HG02678 (cell line): Measurements from ENCODE around the gene NCKAP5.

ENCODE experiments used
- ATAC-seq: cut with Tn5 transposase; IDR thresholded peaks from one replicate; pipeline ENCODE4 v1.9.1; 2021; ENCODE audit warnings: mild to moderate bottlenecking, moderate library complexity; ENCODE audit not compliant: unreplicated experiment

The NCKAP5 gene

DNA sequence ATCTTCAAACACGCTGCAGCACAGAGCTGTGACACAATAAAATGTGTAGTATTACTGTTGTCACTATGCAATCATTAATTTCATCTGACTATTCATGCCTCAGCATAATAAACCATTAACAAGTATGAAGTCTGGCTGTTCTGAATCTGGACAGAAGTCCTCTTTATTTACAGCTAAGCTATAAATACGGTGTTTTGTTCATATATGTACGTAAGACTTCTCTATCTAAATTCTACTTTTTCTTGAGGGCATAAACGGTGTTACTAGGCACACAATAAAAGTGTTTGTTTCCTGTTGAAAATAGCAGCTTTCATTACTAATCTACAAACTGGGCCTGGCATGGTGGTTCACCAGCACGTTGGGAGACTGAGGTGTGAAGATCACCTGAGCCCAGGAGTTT, 443.8 kb downstream of the NCKAP5 start:
- no peak for ATAC-seq

GRCh38 chr2:133123904-133124303, 444.4 kb downstream of the NCKAP5 start:
- ATAC-seq: no peak

DNA sequence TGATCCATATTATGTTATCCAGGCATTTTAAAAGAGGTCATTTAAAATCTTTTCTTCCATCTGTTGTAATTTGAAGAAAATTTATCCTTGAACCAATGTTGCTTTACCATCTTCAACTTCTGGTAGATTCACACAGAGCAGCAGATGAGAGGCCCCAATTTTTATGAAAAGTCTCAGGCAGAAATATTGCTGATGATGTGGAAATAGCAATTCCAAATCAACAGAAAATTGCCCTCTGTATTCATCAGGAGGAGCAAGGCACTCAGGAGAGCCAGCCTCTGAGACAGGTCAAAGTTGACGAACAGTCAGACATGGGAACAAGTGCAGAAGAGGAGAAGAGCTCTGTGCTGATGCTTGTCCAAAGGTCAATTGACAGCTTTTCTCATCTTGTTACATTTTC, 444.9 kb downstream of the NCKAP5 start:
- ATAC-seq: no peak

DNA sequence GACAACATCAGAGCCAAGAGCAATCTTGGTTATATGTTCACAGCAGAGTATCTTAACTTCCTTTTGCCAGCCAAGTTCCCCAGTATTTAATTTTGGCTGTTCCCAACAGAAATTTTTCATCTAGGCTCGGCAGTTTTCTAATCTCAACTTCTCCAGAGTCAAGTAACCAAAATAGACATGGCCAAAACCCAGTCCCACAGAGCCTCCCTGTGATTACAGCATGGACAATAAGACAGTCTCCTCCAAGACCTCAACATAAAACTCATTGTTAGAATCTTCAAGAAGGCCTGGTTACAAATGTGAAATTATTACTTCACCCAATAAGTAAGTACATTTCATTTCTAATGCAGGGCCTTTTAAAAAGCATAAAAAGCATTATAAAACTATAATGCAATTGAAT, 445.7 kb downstream of the NCKAP5 start:
- ATAC-seq: no peak

- no peak for ATAC-seq
Measured at GRCh38 chr2:133120310-133120709, 448.0 kb downstream of the NCKAP5 start.

DNA sequence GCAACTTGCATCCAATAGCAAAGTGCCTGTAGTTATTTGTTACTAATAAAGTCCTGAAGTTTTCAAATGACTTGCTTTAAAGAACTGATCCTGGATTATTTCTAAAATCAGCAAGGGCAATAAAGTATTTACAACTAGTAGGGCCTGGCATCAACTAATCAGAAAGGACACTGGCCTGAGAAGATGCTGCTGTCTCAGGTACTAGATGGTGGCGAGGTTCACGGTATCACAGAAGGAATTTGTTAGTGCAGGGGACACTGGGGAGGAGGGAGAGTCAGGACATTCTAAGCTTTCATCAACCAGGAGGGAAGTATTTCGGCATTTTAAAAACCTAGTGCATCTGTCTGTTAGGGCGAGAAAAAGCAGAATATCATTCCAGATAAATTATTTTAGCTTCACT, 458.1 kb downstream of the NCKAP5 start:
- ATAC-seq: no peak

GRCh38 chr2:133109772-133110171, 458.5 kb downstream of the NCKAP5 start:
- no peak for ATAC-seq

DNA sequence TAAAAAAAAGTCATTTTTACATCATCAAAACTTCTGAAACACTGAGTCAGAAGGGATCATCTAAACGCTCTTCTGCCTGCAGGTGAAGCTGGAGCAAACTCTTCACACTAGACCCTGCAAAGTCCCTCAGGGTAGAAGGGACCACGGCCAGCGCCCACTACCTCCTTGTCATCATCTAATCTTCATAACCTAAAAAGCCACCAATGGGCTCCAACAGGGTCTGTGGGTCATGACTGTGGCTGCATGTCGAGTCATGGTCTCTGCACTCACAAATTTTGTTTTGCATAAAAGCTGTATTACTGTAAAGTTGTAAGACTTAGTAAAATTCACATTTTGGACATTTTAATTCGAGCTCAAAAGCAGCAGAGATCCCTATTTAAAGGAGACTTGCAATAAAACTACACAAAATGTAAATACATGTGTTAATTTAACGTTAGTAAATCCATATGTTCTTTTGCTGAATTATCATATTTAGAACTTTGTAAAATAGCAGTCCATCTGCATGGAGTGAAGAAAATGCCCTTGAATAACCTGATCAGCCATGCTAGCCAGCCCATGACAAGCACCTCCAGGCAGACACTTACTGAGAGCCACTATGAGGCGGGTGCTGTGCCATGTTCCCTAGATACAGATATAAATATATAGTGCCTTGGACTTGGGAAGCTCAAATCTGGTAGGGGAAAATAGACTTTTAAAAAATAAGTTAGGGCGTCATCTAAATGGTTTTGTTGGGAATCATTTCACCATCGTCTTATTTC, 461.0 kb downstream of the NCKAP5 start:
- ATAC-seq: no peak

GRCh38 chr2:133104871-133105270, 463.4 kb downstream of the NCKAP5 start:
- ATAC-seq: no peak

DNA sequence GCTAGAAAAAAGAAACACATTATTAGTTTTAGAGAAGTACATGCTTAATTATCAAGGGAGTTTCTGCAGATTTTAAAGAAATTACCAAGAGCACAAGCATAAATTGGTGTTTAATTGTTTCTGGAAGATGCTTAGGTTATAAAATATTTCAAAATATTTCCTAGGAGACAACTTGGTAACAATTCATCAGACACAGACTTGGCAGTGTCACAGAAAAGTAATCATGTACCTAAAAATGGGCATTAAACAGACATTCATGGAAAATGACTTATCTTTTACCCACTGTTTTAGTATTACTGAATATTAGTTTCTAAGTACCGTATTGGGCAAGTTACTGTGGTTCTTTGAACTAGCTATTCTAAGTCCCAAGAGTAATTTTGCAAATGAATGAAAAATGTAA, 469.5 kb downstream of the NCKAP5 start:
- no peak for ATAC-seq

- no peak for ATAC-seq
Measured at GRCh38 chr2:133097666-133098065, 470.6 kb downstream of the NCKAP5 start.

- no peak for ATAC-seq
Measured at GRCh38 chr2:133092571-133092970, 475.7 kb downstream of the NCKAP5 start.

DNA sequence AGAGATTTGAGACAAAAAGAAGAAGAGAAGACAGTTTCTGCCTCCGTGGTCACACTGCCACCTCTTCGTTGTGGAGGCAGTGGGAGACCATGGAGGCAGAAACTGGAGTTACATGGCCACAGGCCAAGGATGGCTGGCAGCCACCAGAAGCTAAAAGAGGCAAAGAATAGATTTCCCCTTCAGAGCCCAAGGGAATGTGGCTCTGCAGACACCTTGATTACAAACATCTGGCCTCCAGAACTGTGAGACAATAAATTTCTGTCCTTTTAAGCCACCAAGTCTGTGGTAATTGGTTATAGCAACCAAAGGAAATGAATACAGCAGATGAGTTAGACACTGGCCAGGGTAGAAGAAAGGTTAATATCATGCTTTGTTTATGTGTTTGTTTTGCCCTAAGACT, 477.9 kb downstream of the NCKAP5 start:
- no peak for ATAC-seq

- no peak for ATAC-seq
Measured at GRCh38 chr2:133086176-133086575, 482.1 kb downstream of the NCKAP5 start.

GRCh38 chr2:133085646-133086045, 482.6 kb downstream of the NCKAP5 start:
- ATAC-seq: no peak

DNA sequence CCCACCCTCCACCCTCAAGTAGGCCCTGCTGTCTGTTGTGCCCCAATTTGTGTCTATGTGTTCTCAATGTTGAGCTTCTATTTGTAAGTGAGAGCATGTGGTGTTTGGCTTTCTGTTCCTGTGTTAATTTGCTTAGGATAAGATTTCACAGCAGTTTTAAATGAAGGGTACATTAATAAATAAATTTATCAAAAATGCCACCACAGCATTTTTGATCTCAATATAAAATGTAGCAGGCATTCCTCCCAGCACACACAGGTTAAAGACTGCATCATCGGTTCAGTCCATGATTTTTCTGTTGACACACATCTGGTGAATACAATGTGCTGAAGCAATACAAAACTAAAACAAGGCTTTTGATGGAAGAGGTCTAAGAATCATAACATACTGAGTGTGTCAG, 486.2 kb downstream of the NCKAP5 start:
- ATAC-seq: no peak

- ATAC-seq: no peak
Measured at GRCh38 chr2:133080822-133081221, 487.4 kb downstream of the NCKAP5 start.

DNA sequence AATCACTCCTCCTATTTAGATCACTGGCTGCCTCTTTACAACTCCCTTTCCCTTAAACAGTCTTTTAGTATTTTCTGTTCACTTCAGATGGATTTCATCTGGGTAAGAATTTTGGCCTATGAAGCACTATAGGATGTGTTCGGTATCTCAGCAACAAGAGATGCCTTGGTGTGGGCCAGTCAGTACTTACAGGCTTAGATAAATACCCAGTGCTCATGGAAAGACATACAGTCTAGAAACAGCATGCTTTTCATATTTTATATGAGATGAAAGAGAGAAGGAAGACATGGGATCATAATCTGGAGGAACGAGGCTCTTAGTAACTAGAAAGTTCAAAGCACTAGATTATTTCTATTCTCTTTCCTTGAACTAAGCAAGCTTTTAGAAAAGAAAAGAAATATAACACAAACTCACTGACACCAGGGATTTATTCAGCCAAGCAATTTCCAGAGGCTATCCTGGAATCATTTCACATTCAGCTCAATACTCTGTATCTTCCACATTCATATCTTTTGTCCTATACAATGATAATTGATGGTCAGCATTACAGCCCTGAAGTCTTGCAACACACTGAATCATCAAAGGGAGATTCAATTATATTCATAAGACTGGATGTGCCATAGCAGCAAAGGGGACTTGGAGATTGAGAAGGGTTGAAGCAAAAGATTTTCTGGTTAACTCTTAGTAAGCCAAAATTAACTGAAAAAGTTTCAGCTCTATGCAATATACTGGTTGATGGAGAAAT, 489.4 kb downstream of the NCKAP5 start:
- ATAC-seq: no peak

DNA sequence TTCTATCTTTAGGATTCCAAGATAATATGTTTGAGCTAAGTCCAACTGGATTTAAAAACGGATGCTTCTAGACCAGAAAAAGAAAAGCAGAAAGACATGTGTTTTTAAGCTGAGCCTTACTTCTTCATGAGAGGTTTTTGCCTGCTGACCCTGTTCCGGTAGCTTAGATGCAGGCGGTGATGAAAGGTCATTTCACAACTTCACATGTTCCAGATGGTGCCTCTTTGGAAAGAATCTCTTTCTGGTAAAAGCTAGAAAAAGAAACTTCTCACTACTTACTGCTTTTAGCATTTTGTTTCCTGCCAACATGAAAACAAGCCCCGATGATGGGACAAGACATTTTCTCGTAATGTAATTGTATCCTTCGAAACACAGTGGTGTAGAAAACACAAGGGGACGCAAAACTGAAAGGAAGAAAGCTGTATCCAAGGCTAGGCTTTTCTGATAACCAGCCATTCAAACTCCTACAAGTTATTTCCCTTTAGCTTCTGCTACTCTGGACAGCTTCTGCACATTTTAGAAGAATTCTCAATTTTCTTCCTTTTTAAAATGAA, 490.9 kb downstream of the NCKAP5 start:
- ATAC-seq: no peak

GRCh38 chr2:133072837-133073694, 495.2 kb downstream of the NCKAP5 start:
- no peak for ATAC-seq

DNA sequence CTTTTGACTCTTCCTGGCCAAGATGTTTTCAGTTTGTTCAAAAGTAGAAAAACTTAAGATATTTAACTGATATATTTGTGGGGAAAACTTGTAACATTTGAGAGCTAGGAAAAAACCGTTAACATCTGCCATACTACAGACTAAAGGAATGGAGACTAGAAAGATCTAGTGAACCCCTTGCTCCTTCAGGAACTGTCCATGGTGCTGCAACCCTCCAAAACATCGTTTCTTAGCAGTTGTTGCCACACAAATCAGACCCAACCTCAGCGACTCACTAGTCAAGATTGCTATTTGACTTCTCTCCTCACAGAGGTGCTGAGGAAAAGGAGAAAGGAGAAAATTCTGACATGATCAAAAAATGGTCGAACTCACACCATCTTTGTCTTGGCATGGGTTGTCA, 504.5 kb downstream of the NCKAP5 start:
- no peak for ATAC-seq
